IPS-20b (cell line): Measurements from ENCODE around the gene COL15A1.

ENCODE experiments used
- H3K27ac ChIP-seq: one replicate; pipeline ENCODE4 v1.5.1; 2013; ENCODE audit warnings: low read length
- H3K27me3 ChIP-seq: 2 replicates; pipeline ENCODE4 v1.6.1; 2013; ENCODE audit warnings: mild to moderate bottlenecking, low read length, inconsistent platforms; ENCODE audit not compliant: insufficient read depth
- H3K36me3 ChIP-seq: 2 replicates; pipeline ENCODE4 v1.6.1; 2013; ENCODE audit warnings: low read depth, mild to moderate bottlenecking, inconsistent platforms, low read length, moderate library complexity; ENCODE audit not compliant: insufficient read depth
- H3K4me1 ChIP-seq: 2 replicates; pipeline ENCODE4 v1.6.1; 2013; ENCODE audit warnings: mild to moderate bottlenecking, control low read depth, inconsistent platforms, low read length, moderate library complexity; ENCODE audit not compliant: insufficient read depth
- H3K4me3 ChIP-seq: 2 replicates; pipeline ENCODE4 v1.5.1; 2013; ENCODE audit warnings: mild to moderate bottlenecking, low read length, inconsistent platforms
- H3K9ac ChIP-seq: 2 replicates; pipeline ENCODE4 v1.6.1; 2013; ENCODE audit warnings: low read depth, mild to moderate bottlenecking, inconsistent platforms, low read length, moderate library complexity
- H3K9me3 ChIP-seq: 2 replicates; pipeline ENCODE4 v1.6.1; 2013; ENCODE audit warnings: mild to moderate bottlenecking, low read depth, low read length, inconsistent platforms; ENCODE audit not compliant: insufficient read depth

Gene COL15A1

GRCh38 chr9:98931600-98932389 lies 11.9 kb upstream of the COL15A1 start:
- no peaks in the 10 kb centered on the region for H3K36me3 ChIP-seq
- H3K27ac ChIP-seq: no peak overlapping the region
- H3K9ac ChIP-seq: no peak overlapping the region
- no peaks in the 10 kb centered on the region for H3K27me3 ChIP-seq
- no peaks in the 10 kb centered on the region for H3K4me1 ChIP-seq
- no peak overlapping the region for H3K4me3 ChIP-seq
- H3K9me3 ChIP-seq: no peaks in the 10 kb centered on the region

GRCh38 chr9:98933185-98933584 lies 10.5 kb upstream of the COL15A1 start:
- no peaks in the 10 kb centered on the region; the same call in 1 of the 2 replicates for H3K27me3 ChIP-seq
- H3K9ac ChIP-seq: no peak overlapping the region
- no peak overlapping the region for H3K4me3 ChIP-seq
- no peaks in the 10 kb centered on the region for H3K36me3 ChIP-seq
- no peak overlapping the region for H3K27ac ChIP-seq
- no peaks in the 10 kb centered on the region for H3K9me3 ChIP-seq
- H3K4me1 ChIP-seq: no peaks in the 10 kb centered on the region

- Histone ChIP-seq H3K4me3 (no peak overlapping the region), H3K36me3 (no peaks in the 10 kb centered on the region), H3K27me3 (no peaks in the 10 kb centered on the region; the same call in 1 of the 2 replicates), H3K4me1 (no peaks in the 10 kb centered on the region), H3K9me3 (no peaks in the 10 kb centered on the region), H3K27ac (no peak overlapping the region), H3K9ac (no peak overlapping the region)
Measured at GRCh38 chr9:98933890-98934289, 9.8 kb upstream of the COL15A1 start.

GRCh38 chr9:98935071-98935505 lies 8.6 kb upstream of the COL15A1 start:
- H3K4me1 ChIP-seq: no peaks in the 10 kb centered on the region
- no peak overlapping the region for H3K4me3 ChIP-seq
- H3K9me3 ChIP-seq: no peaks in the 10 kb centered on the region
- no peak overlapping the region for H3K9ac ChIP-seq
- H3K36me3 ChIP-seq: no peaks in the 10 kb centered on the region
- peaks cover 10% of the 10 kb centered on the region for H3K27me3 ChIP-seq
- H3K27ac ChIP-seq: no peak overlapping the region

DNA sequence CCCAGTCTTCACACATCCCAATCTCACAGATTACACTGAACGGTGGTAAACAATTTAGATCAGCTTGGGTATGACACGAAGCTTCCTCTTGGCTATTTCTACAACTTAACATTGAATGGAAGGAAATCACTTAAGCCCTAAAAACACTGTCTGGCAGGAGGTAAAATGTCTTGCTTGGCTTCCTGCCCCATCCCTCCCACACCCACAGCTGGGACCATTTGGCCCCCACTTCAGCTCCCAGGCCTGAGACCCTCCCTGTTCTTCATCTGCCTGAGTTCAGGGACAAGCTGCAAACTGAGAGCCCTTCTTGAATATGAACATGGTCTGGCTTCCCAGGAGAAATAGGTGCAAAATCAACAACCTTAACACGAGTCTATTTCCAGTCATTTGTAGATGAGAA lies 3.4 kb upstream of the COL15A1 start:
- H3K9ac ChIP-seq: no peak overlapping the region
- no peak overlapping the region for H3K4me3 ChIP-seq
- H3K27ac ChIP-seq: no peak overlapping the region
- H3K4me1 ChIP-seq: peaks cover under 1% of the 10 kb centered on the region; the same call in 1 of the 2 replicates
- no peaks in the 10 kb centered on the region for H3K9me3 ChIP-seq
- no peaks in the 10 kb centered on the region for H3K36me3 ChIP-seq
- peaks cover 61% of the 10 kb centered on the region for H3K27me3 ChIP-seq

GRCh38 chr9:98941946-98942523 lies 1.7 kb upstream of the COL15A1 start:
- H3K27me3 ChIP-seq: peaks cover 79% of the 10 kb centered on the region

GRCh38 chr9:98942906-98943681 lies 613 bp upstream of the COL15A1 start:
- H3K9ac ChIP-seq: 0 out of 2 replicates have a peak overlapping the region, but pooled peaks have one; percentile 25
- peak overlapping the region; percentile 73 for H3K4me3 ChIP-seq
- no peaks in the 10 kb centered on the region for H3K36me3 ChIP-seq
- peaks cover 9% of the 10 kb centered on the region; the same call in 1 of the 2 replicates for H3K4me1 ChIP-seq
- no peak overlapping the region for H3K27ac ChIP-seq
- peaks cover 80% of the 10 kb centered on the region for H3K27me3 ChIP-seq
- H3K9me3 ChIP-seq: no peaks in the 10 kb centered on the region

More at GRCh38 chr9:98941946-98942523, 1.7 kb upstream of the COL15A1 start:
- Histone ChIP-seq H3K36me3 (no peaks in the 10 kb centered on the region), H3K9me3 (no peaks in the 10 kb centered on the region), H3K4me3 (no peak overlapping the region), H3K9ac (no peak overlapping the region), H3K4me1 (peaks cover 9% of the 10 kb centered on the region; the same call in 1 of the 2 replicates), H3K27ac (no peak overlapping the region)

- Histone ChIP-seq H3K9ac (peak overlapping the region; percentile 25; the same call in 1 of the 2 replicates), H3K27me3 (peaks cover 79% of the 10 kb centered on the region), H3K27ac (no peak overlapping the region), H3K36me3 (no peaks in the 10 kb centered on the region), H3K9me3 (no peaks in the 10 kb centered on the region), H3K4me3 (peak overlapping the region; percentile 73), H3K4me1 (peaks cover 9% of the 10 kb centered on the region; the same call in 1 of the 2 replicates)
Measured at GRCh38 chr9:98944057-98944733, 488 bp downstream of the COL15A1 start.

- Histone ChIP-seq H3K9me3 (no peaks in the 10 kb centered on the region), H3K27ac (no peak overlapping the region), H3K27me3 (peaks cover 74% of the 10 kb centered on the region), H3K4me1 (peaks cover 9% of the 10 kb centered on the region; the same call in 1 of the 2 replicates), H3K36me3 (no peaks in the 10 kb centered on the region), H3K9ac (no peak overlapping the region), H3K4me3 (peak overlapping the region; percentile 73)
Measured at GRCh38 chr9:98944734-98945074, 997 bp downstream of the COL15A1 start.

- Histone ChIP-seq H3K4me3 (no peak overlapping the region), H3K36me3 (no peaks in the 10 kb centered on the region), H3K9me3 (no peaks in the 10 kb centered on the region), H3K9ac (no peak overlapping the region), H3K4me1 (peaks cover 9% of the 10 kb centered on the region; the same call in 1 of the 2 replicates), H3K27ac (no peak overlapping the region), H3K27me3 (peaks cover 25% of the 10 kb centered on the region)
Measured at GRCh38 chr9:98949565-98949964, 5.9 kb downstream of the COL15A1 start.

DNA sequence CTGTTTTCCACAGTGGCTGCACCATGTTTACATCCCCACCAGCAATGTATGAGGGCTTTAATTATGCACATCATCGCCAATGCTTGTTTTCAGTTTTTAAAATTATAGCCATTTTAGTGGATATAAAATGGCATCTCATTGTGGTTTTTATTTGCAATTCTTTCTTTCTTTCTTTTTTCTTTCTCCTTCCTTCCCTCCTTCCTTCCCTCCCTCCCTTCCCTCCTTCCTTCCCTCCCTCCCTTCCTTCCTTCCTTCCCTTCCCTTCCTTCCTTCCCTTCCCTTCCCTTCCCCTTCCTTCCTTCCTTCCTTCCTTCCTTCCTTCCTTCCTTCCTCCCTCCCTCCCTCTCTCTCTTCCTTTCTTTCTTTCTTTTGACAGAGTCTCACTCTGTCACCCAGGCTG lies 6.6 kb downstream of the COL15A1 start:
- peaks cover 18% of the 10 kb centered on the region for H3K27me3 ChIP-seq
- H3K27ac ChIP-seq: no peak overlapping the region
- no peak overlapping the region for H3K9ac ChIP-seq
- H3K9me3 ChIP-seq: no peaks in the 10 kb centered on the region
- H3K36me3 ChIP-seq: no peaks in the 10 kb centered on the region
- peaks cover 8% of the 10 kb centered on the region; the same call in 1 of the 2 replicates for H3K4me1 ChIP-seq
- no peak overlapping the region for H3K4me3 ChIP-seq
